ENCODE results near the gene DNM3. TPM values are rescaled to one million over a fixed set of nuclear protein-coding genes. Genes with fewer than 3 reads are reported as not detected.

DNM3 gene
- total RNA-seq, 1 donor from 2014 or later: 4.7 TPM

DNA sequence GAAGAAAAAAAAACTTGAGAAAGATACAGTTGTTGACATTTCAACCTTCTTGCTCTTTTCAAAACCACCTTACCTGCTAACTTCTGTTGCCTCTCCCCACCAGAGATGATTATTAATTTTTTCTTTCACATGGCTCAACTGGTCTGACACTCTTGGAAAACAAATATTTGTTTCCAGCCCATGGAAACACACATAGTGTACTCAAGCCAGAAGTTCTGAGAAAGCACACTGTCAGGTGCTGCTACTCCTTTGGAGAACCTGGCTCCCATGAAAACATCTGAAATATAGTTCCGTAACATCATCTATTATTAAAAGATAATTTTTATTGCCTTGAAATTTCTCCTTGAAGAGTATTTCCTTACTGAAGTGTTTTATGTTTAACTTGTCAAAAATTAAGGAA, 434.2 kb downstream of the DNM3 start:
- TF ChIP-seq, protein P1, sequence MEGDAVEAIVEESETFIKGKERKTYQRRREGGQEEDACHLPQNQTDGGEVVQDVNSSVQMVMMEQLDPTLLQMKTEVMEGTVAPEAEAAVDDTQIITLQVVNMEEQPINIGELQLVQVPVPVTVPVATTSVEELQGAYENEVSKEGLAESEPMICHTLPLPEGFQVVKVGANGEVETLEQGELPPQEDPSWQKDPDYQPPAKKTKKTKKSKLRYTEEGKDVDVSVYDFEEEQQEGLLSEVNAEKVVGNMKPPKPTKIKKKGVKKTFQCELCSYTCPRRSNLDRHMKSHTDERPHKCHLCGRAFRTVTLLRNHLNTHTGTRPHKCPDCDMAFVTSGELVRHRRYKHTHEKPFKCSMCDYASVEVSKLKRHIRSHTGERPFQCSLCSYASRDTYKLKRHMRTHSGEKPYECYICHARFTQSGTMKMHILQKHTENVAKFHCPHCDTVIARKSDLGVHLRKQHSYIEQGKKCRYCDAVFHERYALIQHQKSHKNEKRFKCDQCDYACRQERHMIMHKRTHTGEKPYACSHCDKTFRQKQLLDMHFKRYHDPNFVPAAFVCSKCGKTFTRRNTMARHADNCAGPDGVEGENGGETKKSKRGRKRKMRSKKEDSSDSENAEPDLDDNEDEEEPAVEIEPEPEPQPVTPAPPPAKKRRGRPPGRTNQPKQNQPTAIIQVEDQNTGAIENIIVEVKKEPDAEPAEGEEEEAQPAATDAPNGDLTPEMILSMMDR (IDR thresholded peaks at IDR 0.05; ENCODE audit: insufficient read depth, low read depth, low read length): no peak
- TF ChIP-seq EZH2 (IDR thresholded peaks at IDR 0.05; ENCODE audit: insufficient read depth, low read length): no peak
- no peak overlapping the region for H3K27ac ChIP-seq (ENCODE audit: low read depth, low read length)
- H3K27me3 ChIP-seq (ENCODE audit: insufficient read depth, low read length): no peaks in the 10 kb centered on the region
- DNase-seq (ENCODE audit: low read depth): no peak
- Mint-ChIP-seq H3K27me3 (ENCODE audit: low read depth, unreplicated experiment) (no peaks in the 10 kb centered on the region), H3K9me3 (ENCODE audit: unreplicated experiment) (no peaks in the 10 kb centered on the region), H3K4me3 (ENCODE audit: unreplicated experiment) (no peak overlapping the region), H3K27ac (ENCODE audit: unreplicated experiment) (peak overlapping the region; percentile 8), H3K4me1 (ENCODE audit: low read depth, unreplicated experiment) (peaks cover 63% of the 10 kb centered on the region), H3K36me3 (ENCODE audit: low read depth, unreplicated experiment) (no peaks in the 10 kb centered on the region)
- H3K4me3 ChIP-seq (ENCODE audit: insufficient read depth, low read depth, low read length): no peak overlapping the region
- no peak overlapping the region for H3K4me2 ChIP-seq (ENCODE audit: low read length)
- peaks cover 29% of the 10 kb centered on the region for H3K4me1 ChIP-seq (ENCODE audit: insufficient read depth, low read length)
- no peak overlapping the region for H2AFZ ChIP-seq (ENCODE audit: low read depth, low read length)
- H4K20me1 ChIP-seq (ENCODE audit: insufficient read depth, low read length): no peaks in the 10 kb centered on the region
- H3K9me3 ChIP-seq (ENCODE audit: insufficient read depth, low read depth, low read length): no peaks in the 10 kb centered on the region
- no peaks in the 10 kb centered on the region for H3K36me3 ChIP-seq (ENCODE audit: insufficient read depth, low read length)
- H3K79me2 ChIP-seq (ENCODE audit: insufficient read depth, low read length): no peaks in the 10 kb centered on the region
- no peak overlapping the region for H3K9ac ChIP-seq (ENCODE audit: low read length)
- FAIRE-seq: no peak

DNA sequence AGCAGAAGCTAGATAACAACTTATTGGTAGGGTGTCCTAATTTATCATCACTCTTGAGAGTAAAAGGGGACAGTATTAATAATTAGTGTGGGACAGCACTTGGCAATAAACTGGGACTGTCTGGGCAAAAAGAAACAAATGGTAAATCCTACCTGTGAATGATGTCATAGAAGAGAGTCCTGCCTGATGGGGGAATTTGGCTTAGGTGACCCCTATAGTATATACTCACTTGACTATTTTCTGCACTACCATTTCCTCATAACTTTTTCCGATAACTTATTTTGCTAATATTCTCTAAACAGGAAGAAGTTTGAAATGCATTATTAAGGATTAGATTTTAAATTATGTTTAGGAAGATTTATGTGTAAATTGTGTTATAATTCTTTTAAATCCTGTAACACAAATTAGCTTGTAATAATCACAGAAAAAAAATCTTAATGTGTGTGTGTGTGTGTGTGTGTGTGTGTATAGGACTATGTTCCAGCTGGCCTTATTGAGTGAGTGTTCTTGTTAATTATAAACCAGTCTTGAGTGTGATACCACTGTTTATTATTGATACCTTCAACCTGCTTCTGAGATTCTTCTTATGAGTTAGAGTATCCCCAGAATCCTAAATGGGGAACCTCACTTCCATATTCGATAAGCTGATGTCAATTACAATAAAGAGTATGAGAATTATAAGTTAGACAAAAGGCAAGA, 435.0 kb downstream of the DNM3 start:
- peak overlapping the region; percentile 75 for H3K27ac ChIP-seq (ENCODE audit: low read depth, low read length)
- Mint-ChIP-seq H3K27ac (ENCODE audit: unreplicated experiment) (peak overlapping the region; percentile 77), H3K4me1 (ENCODE audit: low read depth, unreplicated experiment) (peaks cover 65% of the 10 kb centered on the region), H3K4me3 (ENCODE audit: unreplicated experiment) (no peak overlapping the region), H3K36me3 (ENCODE audit: low read depth, unreplicated experiment) (no peaks in the 10 kb centered on the region), H3K9me3 (ENCODE audit: unreplicated experiment) (peaks cover 4% of the 10 kb centered on the region), H3K27me3 (ENCODE audit: low read depth, unreplicated experiment) (no peaks in the 10 kb centered on the region)
- no peaks in the 10 kb centered on the region for H4K20me1 ChIP-seq (ENCODE audit: insufficient read depth, low read length)
- H3K36me3 ChIP-seq (ENCODE audit: insufficient read depth, low read length): no peaks in the 10 kb centered on the region
- no peaks in the 10 kb centered on the region for H3K9me3 ChIP-seq (ENCODE audit: insufficient read depth, low read depth, low read length)
- H3K4me1 ChIP-seq (ENCODE audit: insufficient read depth, low read length): peaks cover 29% of the 10 kb centered on the region
- H3K4me2 ChIP-seq (ENCODE audit: low read length): no peak overlapping the region
- H3K9ac ChIP-seq (ENCODE audit: low read length): no peak overlapping the region
- FAIRE-seq (no peak), DNase-seq (ENCODE audit: low read depth) (no peak)
- no peaks in the 10 kb centered on the region for H3K79me2 ChIP-seq (ENCODE audit: insufficient read depth, low read length)
- TF ChIP-seq, protein P1 (IDR thresholded peaks at IDR 0.05; ENCODE audit: insufficient read depth, low read depth, low read length): no peak
- TF ChIP-seq EZH2 (IDR thresholded peaks at IDR 0.05; ENCODE audit: insufficient read depth, low read length): no peak
- H2AFZ ChIP-seq (ENCODE audit: low read depth, low read length): no peak overlapping the region
- no peaks in the 10 kb centered on the region for H3K27me3 ChIP-seq (ENCODE audit: insufficient read depth, low read length)
- H3K4me3 ChIP-seq (ENCODE audit: insufficient read depth, low read depth, low read length): no peak overlapping the region

GRCh38 chr1:172277275-172277674, 436.0 kb downstream of the DNM3 start:
- FAIRE-seq (peak; percentile 37), DNase-seq (ENCODE audit: low read depth) (peak; percentile 94)
- Histone ChIP-seq H3K79me2 (ENCODE audit: insufficient read depth, low read length) (no peaks in the 10 kb centered on the region), H3K9me3 (ENCODE audit: insufficient read depth, low read depth, low read length) (no peaks in the 10 kb centered on the region), H3K4me2 (ENCODE audit: low read length) (no peak overlapping the region), H2AFZ (ENCODE audit: low read depth, low read length) (no peak overlapping the region), H3K4me3 (ENCODE audit: insufficient read depth, low read depth, low read length) (no peak overlapping the region), H3K27ac (ENCODE audit: low read depth, low read length) (peak overlapping the region; percentile 75), H3K36me3 (ENCODE audit: insufficient read depth, low read length) (no peaks in the 10 kb centered on the region), H3K9ac (ENCODE audit: low read length) (no peak overlapping the region), H3K27me3 (ENCODE audit: insufficient read depth, low read length) (no peaks in the 10 kb centered on the region), H3K4me1 (ENCODE audit: insufficient read depth, low read length) (peaks cover 29% of the 10 kb centered on the region), H4K20me1 (ENCODE audit: insufficient read depth, low read length) (no peaks in the 10 kb centered on the region)
- TF ChIP-seq, protein P1 (IDR thresholded peaks at IDR 0.05; ENCODE audit: insufficient read depth, low read depth, low read length): no peak
- TF ChIP-seq EZH2 (IDR thresholded peaks at IDR 0.05; ENCODE audit: insufficient read depth, low read length): no peak
- Mint-ChIP-seq H3K4me1 (ENCODE audit: low read depth, unreplicated experiment) (peaks cover 65% of the 10 kb centered on the region), H3K9me3 (ENCODE audit: unreplicated experiment) (peaks cover 6% of the 10 kb centered on the region), H3K36me3 (ENCODE audit: low read depth, unreplicated experiment) (no peaks in the 10 kb centered on the region), H3K4me3 (ENCODE audit: unreplicated experiment) (no peak overlapping the region), H3K27me3 (ENCODE audit: low read depth, unreplicated experiment) (no peaks in the 10 kb centered on the region), H3K27ac (ENCODE audit: unreplicated experiment) (peak overlapping the region; percentile 77)
